ENCODE results near the gene PRKCZ.
A peak's percentile ranks its signal among the peaks of the same experiment; 100 is the strongest.

PRKCZ gene

DNA sequence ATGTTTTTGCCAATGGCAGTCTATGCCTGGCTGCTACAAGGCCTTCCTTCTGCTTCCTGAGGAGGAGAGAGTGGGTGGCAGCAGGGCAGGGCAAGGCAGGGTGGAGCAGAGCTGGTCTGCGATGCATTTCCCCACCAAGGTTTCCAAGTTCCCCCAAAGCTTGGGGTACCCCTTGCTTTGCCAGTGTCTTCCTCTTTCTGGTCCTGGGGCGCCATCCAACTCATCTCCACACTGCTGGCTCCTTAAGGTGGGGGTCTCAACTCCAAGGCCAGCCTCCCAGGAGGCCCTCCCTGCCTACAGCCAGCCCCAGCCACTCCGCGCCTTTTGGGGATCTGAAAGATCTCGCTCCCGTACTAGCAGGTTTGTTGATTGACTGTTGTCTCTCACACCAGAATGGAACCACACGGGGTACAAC, 174.0 kb downstream of the PRKCZ start:
- H3K18ac ChIP-seq (ENCODE audit: low read length), result no peak overlapping the region
- H3K4me3 ChIP-seq (ENCODE audit: low read length in 2 of 2), result no peak overlapping the region
- H3K4me1 ChIP-seq (ENCODE audit: control insufficient read depth in 2 of 2, insufficient read depth in 1 of 2, low read depth in 1 of 2, low read length in 2 of 2), result peaks cover 5 to 7% of the 10 kb centered on the region in 2 donors
- H3K23ac ChIP-seq (ENCODE audit: low read depth, low read length, poor library complexity), result peak overlapping the region; percentile 48
- H3K79me1 ChIP-seq (ENCODE audit: low read depth, low read length), result peaks cover 9% of the 10 kb centered on the region
- no peak overlapping the region for H3K4me2 ChIP-seq (ENCODE audit: insufficient read depth, low read length, poor library complexity, severe bottlenecking)
- no peak overlapping the region for H2BK120ac ChIP-seq (ENCODE audit: low read depth, low read length)
- H2BK12ac ChIP-seq (ENCODE audit: low read length), result no peak overlapping the region
- no CpG with 5 or more reads among the region's 7 CpGs for WGBS, 2 donors (ENCODE audit: extremely low coverage in 2 of 2, insufficient read length in 2 of 2, insufficient replicate concordance in 1 of 2)
- no peak overlapping the region for H4K91ac ChIP-seq (ENCODE audit: low read depth, low read length, poor library complexity)
- peak overlapping the region; percentile 72 for H2BK15ac ChIP-seq (ENCODE audit: low read length)
- no peaks in the 10 kb centered on the region for H3K9me3 ChIP-seq (replicated peaks in 1 of 2; ENCODE audit: control insufficient read depth in 2 of 2, insufficient read depth in 1 of 2, low read depth in 1 of 2, low read length in 2 of 2)
- no peak for DNase-seq (ENCODE audit: low spot score)
- H4K8ac ChIP-seq (ENCODE audit: low read depth, low read length), result no peak overlapping the region
- H3K27ac ChIP-seq (replicated peaks; ENCODE audit: low read length), result no peak overlapping the region
- H3K9ac ChIP-seq (ENCODE audit: low read depth, low read length, poor library complexity), result no peak overlapping the region
- no peak overlapping the region for H2AFZ ChIP-seq (ENCODE audit: low read length)
- no peak overlapping the region for H2BK5ac ChIP-seq (ENCODE audit: low read length)
- peaks cover 0 to 8% (median 0%) of the 10 kb centered on the region in 3 experiments for H3K27me3 ChIP-seq (ENCODE audit: control insufficient read depth in 3 of 3, insufficient read depth in 3 of 3, low read depth in 1 of 3, low read length in 3 of 3)
- H3K4ac ChIP-seq (ENCODE audit: low read length), result no peak overlapping the region
- no peak overlapping the region for H2AK5ac ChIP-seq (ENCODE audit: low read depth, low read length)
- peaks cover 0 to 3% of the 10 kb centered on the region in 2 donors for H3K36me3 ChIP-seq (replicated peaks in 1 of 2; ENCODE audit: control insufficient read depth in 2 of 2, insufficient read depth in 2 of 2, low read length in 2 of 2)
- H3K14ac ChIP-seq (ENCODE audit: low read length), result peak overlapping the region; percentile 63

GRCh38 chr1:2224631-2225428, 174.6 kb downstream of the PRKCZ start:
- WGBS, 2 donors (ENCODE audit: extremely low coverage in 2 of 2, insufficient read length in 2 of 2, insufficient replicate concordance in 1 of 2), result no CpG with 5 or more reads among the region's 18 CpGs
- peak overlapping the region; percentile 60 for H3K18ac ChIP-seq (ENCODE audit: low read length)
- no peak overlapping the region for H3K9ac ChIP-seq (ENCODE audit: low read depth, low read length, poor library complexity)
- H3K4me3 ChIP-seq (ENCODE audit: low read length in 2 of 2), result no peak overlapping the region
- peak overlapping the region; percentile 72 for H2BK15ac ChIP-seq (ENCODE audit: low read length)
- H4K91ac ChIP-seq (ENCODE audit: low read depth, low read length, poor library complexity), result peak overlapping the region; percentile 53
- no peak overlapping the region for H2AFZ ChIP-seq (ENCODE audit: low read length)
- no peak for DNase-seq (ENCODE audit: low spot score)
- H3K79me1 ChIP-seq (ENCODE audit: low read depth, low read length), result peaks cover 13% of the 10 kb centered on the region
- H4K8ac ChIP-seq (ENCODE audit: low read depth, low read length), result no peak overlapping the region
- H3K14ac ChIP-seq (ENCODE audit: low read length), result peak overlapping the region; percentile 63
- no peak overlapping the region for H3K4me2 ChIP-seq (ENCODE audit: insufficient read depth, low read length, poor library complexity, severe bottlenecking)
- peaks cover 6 to 7% of the 10 kb centered on the region in 2 donors for H3K4me1 ChIP-seq (ENCODE audit: control insufficient read depth in 2 of 2, insufficient read depth in 1 of 2, low read depth in 1 of 2, low read length in 2 of 2)
- H2BK12ac ChIP-seq (ENCODE audit: low read length), result no peak overlapping the region
- peaks cover 0 to 8% (median 0%) of the 10 kb centered on the region in 3 experiments for H3K27me3 ChIP-seq (ENCODE audit: control insufficient read depth in 3 of 3, insufficient read depth in 3 of 3, low read depth in 1 of 3, low read length in 3 of 3)
- no peaks in the 10 kb centered on the region for H3K9me3 ChIP-seq (replicated peaks in 1 of 2; ENCODE audit: control insufficient read depth in 2 of 2, insufficient read depth in 1 of 2, low read depth in 1 of 2, low read length in 2 of 2)
- H3K23ac ChIP-seq (ENCODE audit: low read depth, low read length, poor library complexity), result peak overlapping the region; percentile 48
- H3K27ac ChIP-seq (replicated peaks; ENCODE audit: low read length), result no peak overlapping the region
- peak overlapping the region; percentile 94 for H2AK5ac ChIP-seq (ENCODE audit: low read depth, low read length)
- H2BK120ac ChIP-seq (ENCODE audit: low read depth, low read length), result no peak overlapping the region
- H2BK5ac ChIP-seq (ENCODE audit: low read length), result no peak overlapping the region
- no peak overlapping the region for H3K4ac ChIP-seq (ENCODE audit: low read length)
- peaks cover 0 to 7% of the 10 kb centered on the region in 2 donors for H3K36me3 ChIP-seq (replicated peaks in 1 of 2; ENCODE audit: control insufficient read depth in 2 of 2, insufficient read depth in 2 of 2, low read length in 2 of 2)

GRCh38 chr1:2226525-2227345, 176.5 kb downstream of the PRKCZ start:
- no peaks in the 10 kb centered on the region for H3K9me3 ChIP-seq (replicated peaks in 1 of 2; ENCODE audit: control insufficient read depth in 2 of 2, insufficient read depth in 1 of 2, low read depth in 1 of 2, low read length in 2 of 2)
- H3K4ac ChIP-seq (ENCODE audit: low read length), result peak overlapping the region; percentile 99
- H3K27me3 ChIP-seq (ENCODE audit: control insufficient read depth in 3 of 3, insufficient read depth in 3 of 3, low read depth in 1 of 3, low read length in 3 of 3), result peaks cover 0 to 8% (median 0%) of the 10 kb centered on the region in 3 experiments
- H2BK12ac ChIP-seq (ENCODE audit: low read length), result peak overlapping the region; percentile 94
- H3K27ac ChIP-seq (replicated peaks; ENCODE audit: low read length), result peak overlapping the region; percentile 92
- H3K4me3 ChIP-seq (ENCODE audit: low read length in 2 of 2), result peak overlapping the region; percentile 87 to 95
- H3K36me3 ChIP-seq (replicated peaks in 1 of 2; ENCODE audit: control insufficient read depth in 2 of 2, insufficient read depth in 2 of 2, low read length in 2 of 2), result peaks cover 0 to 13% of the 10 kb centered on the region in 2 donors
- peak overlapping the region; percentile 99 for H2AK5ac ChIP-seq (ENCODE audit: low read depth, low read length)
- H4K91ac ChIP-seq (ENCODE audit: low read depth, low read length, poor library complexity), result peak overlapping the region; percentile 95
- H2BK5ac ChIP-seq (ENCODE audit: low read length), result peak overlapping the region; percentile 93
- peak overlapping the region; percentile 61 for H2BK120ac ChIP-seq (ENCODE audit: low read depth, low read length)
- peak overlapping the region; percentile 100 for H3K18ac ChIP-seq (ENCODE audit: low read length)
- H3K23ac ChIP-seq (ENCODE audit: low read depth, low read length, poor library complexity), result peak overlapping the region; percentile 93
- H2BK15ac ChIP-seq (ENCODE audit: low read length), result peak overlapping the region; percentile 97
- peak overlapping the region; percentile 98 for H3K14ac ChIP-seq (ENCODE audit: low read length)
- H4K8ac ChIP-seq (ENCODE audit: low read depth, low read length), result peak overlapping the region; percentile 92
- H3K4me1 ChIP-seq (ENCODE audit: control insufficient read depth in 2 of 2, insufficient read depth in 1 of 2, low read depth in 1 of 2, low read length in 2 of 2), result peaks cover 17 to 19% of the 10 kb centered on the region in 2 donors
- no peak for DNase-seq (ENCODE audit: low spot score)
- H3K4me2 ChIP-seq (ENCODE audit: insufficient read depth, low read length, poor library complexity, severe bottlenecking), result peak overlapping the region; percentile 100
- H3K79me1 ChIP-seq (ENCODE audit: low read depth, low read length), result peaks cover 21% of the 10 kb centered on the region
- H3K9ac ChIP-seq (ENCODE audit: low read depth, low read length, poor library complexity), result peak overlapping the region; percentile 99
- WGBS, 2 donors (ENCODE audit: extremely low coverage in 2 of 2, insufficient read length in 2 of 2, insufficient replicate concordance in 1 of 2), result no CpG with 5 or more reads among the region's 73 CpGs
- peak overlapping the region; percentile 95 for H2AFZ ChIP-seq (ENCODE audit: low read length)

Data from neuronal stem cell (in vitro differentiated cells).